ENCODE measurements around the gene PRRX2.
"Not testable (repeated sequence)": the region's sequence is repeated elsewhere in the genome, so short reads cannot be mapped to it uniquely, and the experiment has no call there.

Gene PRRX2

GRCh38 chr9:129655154-129655553 is 10.3 kb upstream of the PRRX2 start:
- no peak for DNase-seq (ENCODE audit: extremely low read depth, low read depth)
- no peak for TF ChIP-seq CTCF (IDR thresholded peaks at IDR 0.05; ENCODE audit: low read depth, low read length)

DNA sequence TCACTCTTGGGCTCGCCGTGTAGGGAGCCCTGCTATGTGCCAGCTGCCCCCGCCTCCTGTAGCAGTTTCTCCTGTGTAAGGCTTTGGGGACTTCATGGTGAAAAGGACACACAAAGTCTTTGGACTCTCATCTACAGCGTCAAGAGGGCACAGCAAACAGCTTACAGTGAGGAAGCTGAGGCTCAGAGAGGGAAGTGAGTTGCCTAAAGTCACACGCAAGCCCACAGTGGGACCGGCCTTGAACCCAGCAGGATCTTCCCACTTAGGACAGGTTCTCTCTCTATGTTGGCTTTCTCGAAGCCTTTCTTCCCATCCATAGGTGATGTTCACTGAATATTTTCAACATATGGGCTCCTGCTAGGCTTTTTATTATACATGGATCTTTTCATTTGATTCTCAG is 9.8 kb upstream of the PRRX2 start:
- no peak for TF ChIP-seq CTCF (IDR thresholded peaks at IDR 0.05; ENCODE audit: low read depth, low read length)
- DNase-seq (ENCODE audit: extremely low read depth, low read depth): no peak

DNA sequence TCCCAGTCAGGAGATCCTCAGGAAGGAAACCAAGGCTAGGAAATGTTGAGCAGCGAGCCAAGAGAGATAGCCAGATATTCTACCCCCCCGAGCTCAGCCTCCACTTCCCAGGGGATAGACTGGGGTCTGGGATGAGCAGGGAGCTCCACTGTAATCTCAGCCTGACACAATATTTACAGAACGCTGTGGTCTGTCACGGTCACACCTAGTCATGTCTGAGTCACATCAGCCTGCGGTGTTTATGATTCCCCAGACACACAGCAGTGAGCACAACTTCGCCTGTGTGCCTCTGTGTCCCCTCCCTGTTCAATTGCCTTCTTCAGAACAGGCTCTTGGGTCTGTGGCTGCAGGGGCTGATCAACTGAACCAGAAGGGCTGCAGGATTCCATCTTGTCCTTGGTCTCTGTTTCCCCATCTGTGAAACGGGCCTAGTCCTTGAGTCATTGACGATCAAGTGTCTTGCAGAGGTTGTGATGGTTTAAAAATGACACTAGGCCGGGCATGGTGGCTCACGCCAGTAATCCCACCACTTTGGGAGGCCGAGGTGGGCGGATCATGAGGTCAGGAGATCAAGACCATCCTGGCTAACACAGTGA is 8.6 kb upstream of the PRRX2 start:
- TF ChIP-seq CTCF (IDR thresholded peaks at IDR 0.05; ENCODE audit: low read depth, low read length): no peak
- no peak for DNase-seq (ENCODE audit: extremely low read depth, low read depth)

GRCh38 chr9:129661029-129661428 is 4.4 kb upstream of the PRRX2 start:
- no peak for TF ChIP-seq CTCF (IDR thresholded peaks at IDR 0.05; ENCODE audit: low read depth, low read length)
- DNase-seq (ENCODE audit: extremely low read depth, low read depth): no peak

DNA sequence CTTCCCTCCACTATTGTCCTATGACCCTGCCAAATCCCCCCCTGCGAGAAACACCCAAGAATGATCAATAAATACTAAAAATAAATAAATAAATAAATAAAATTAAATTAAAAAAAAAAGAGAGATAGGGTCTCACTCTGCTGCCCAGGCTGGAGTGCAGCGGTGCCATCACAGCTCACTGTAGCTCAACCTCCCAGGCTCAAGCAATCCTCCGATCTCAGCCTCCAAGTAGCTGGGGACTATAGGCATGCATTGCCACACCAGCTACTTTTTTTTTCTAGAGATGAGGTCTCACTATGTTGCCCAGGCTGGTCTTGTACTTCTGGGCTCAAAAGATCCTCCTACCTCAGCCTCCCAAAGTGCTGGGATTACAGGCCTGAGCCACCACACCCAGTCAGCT is 3.2 kb upstream of the PRRX2 start:
- DNase-seq (ENCODE audit: extremely low read depth, low read depth): not testable (repeated sequence)

- DNase-seq (ENCODE audit: extremely low read depth, low read depth): no peak
- TF ChIP-seq CTCF (IDR thresholded peaks at IDR 0.05; ENCODE audit: low read depth, low read length): no peak
Observed at GRCh38 chr9:129664746-129665388, 580 bp upstream of the PRRX2 start.

DNA sequence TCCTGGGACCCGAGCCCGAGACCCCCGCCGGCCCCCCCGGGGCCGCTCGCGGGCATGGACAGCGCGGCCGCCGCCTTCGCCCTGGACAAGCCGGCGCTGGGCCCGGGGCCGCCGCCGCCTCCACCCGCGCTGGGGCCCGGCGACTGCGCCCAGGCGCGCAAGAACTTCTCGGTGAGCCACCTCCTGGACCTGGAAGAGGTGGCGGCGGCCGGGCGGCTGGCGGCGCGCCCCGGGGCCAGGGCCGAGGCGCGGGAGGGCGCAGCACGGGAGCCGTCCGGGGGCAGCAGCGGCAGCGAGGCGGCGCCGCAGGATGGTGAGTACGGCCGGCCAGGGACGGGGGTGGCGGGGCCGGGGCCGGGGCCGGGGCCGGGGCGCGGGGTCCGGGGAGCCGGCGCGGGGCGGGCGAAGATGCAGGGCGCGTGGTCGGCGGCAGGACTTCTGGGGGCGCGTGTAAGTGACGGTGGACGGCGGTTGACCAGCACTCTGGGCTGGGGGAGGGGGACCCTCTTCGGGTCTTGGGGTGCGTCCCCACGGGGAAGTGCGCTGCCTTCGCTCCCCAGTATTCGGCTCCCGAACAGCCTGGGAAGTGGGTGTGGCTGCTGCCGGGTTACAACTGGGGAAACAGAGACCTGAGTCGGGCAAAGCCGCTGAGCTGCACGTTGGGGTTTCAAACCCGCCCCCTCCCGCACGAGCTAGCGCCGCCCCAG is 520 bp downstream of the PRRX2 start:
- TF ChIP-seq CTCF (IDR thresholded peaks at IDR 0.05; ENCODE audit: low read depth, low read length): no peak
- no peak for DNase-seq (ENCODE audit: extremely low read depth, low read depth)
